WTC11 (cell line): ENCODE results near the gene CDCP1. TPM values are rescaled to one million over a fixed set of nuclear protein-coding genes. Genes with fewer than 3 reads are reported as not detected.

Source experiments
- ATAC-seq: fragments of 200-7000 bp; cut with Tn5 transposase; 2 replicates; pipeline ENCODE4 v1.10.0; 2021; ENCODE audit warnings: mild to moderate bottlenecking, moderate library complexity
- CTCF ChIA-PET: fragments of 300-600 bp; sonication (Branson Sonifier 250); formaldehyde crosslinking; loops from one replicate; lab custom pipeline; 2021; ENCODE audit warnings: antibody characterized with exemption; lab: Charles Lee
- POLR2A ChIA-PET: fragments of 350-600 bp; sonication (Branson Sonifier 250); formaldehyde crosslinking; loops from one replicate; lab custom pipeline; 2021; ENCODE audit warnings: antibody characterized with exemption; lab: Charles Lee
- DNase-seq: peaks from one replicate; pipeline ENCODE4 v3.0.0; 2021; ENCODE audit warnings: low spot score
- H3K27ac Mint-ChIP-seq: 2 replicates; pipeline ENCODE4 v1.8.0; 2021; ENCODE audit warnings: mixed read lengths
- H3K27me3 Mint-ChIP-seq: 2 replicates; pipeline ENCODE4 v1.8.0; 2021; ENCODE audit warnings: low read depth, mild to moderate bottlenecking, moderate library complexity, mixed read lengths
- H3K36me3 Mint-ChIP-seq: 2 replicates; pipeline ENCODE4 v1.8.0; 2021; ENCODE audit warnings: mixed read lengths
- H3K4me1 Mint-ChIP-seq: 2 replicates; pipeline ENCODE4 v1.8.0; 2022; ENCODE audit warnings: mixed read lengths
- H3K4me3 Mint-ChIP-seq: 2 replicates; pipeline ENCODE4 v1.8.0; 2021; ENCODE audit warnings: mild to moderate bottlenecking, moderate library complexity, mixed read lengths
- H3K9me3 Mint-ChIP-seq: 2 replicates; pipeline ENCODE4 v1.8.0; 2021; ENCODE audit warnings: mixed read lengths
- ATF1 ChIP-seq: sonication (generic); formaldehyde crosslinking; IDR thresholded peaks from 2 replicates; pipeline ENCODE4 v1.8.1; 2023; ENCODE audit warnings: mild to moderate bottlenecking, moderate library complexity, missing genetic modification reagents
- ATF3 ChIP-seq: sonication (generic); formaldehyde crosslinking; conservative IDR thresholded peaks from 2 replicates; pipeline ENCODE4 v1.8.1; 2022; ENCODE audit warnings: mild to moderate bottlenecking, missing genetic modification reagents
- EMX1 ChIP-seq: fragments of 250-450 bp; sonication (Bioruptor Pico); IDR thresholded peaks from 2 replicates; pipeline ENCODE4 v1.8.0; 2021; ENCODE audit warnings: mild to moderate bottlenecking
- ESRRA ChIP-seq: sonication (generic); formaldehyde crosslinking; IDR thresholded peaks from 2 replicates; pipeline ENCODE4 v1.8.1; 2022; ENCODE audit warnings: mild to moderate bottlenecking, missing genetic modification reagents, borderline replicate concordance
- FOXP1 ChIP-seq: sonication (generic); formaldehyde crosslinking; IDR thresholded peaks from 2 replicates; pipeline ENCODE4 v1.8.0; 2022; ENCODE audit warnings: missing genetic modification reagents, mild to moderate bottlenecking, moderate library complexity, borderline replicate concordance
- GTF2I ChIP-seq: fragments of 250-450 bp; sonication (Bioruptor Pico); conservative IDR thresholded peaks from 2 replicates; pipeline ENCODE4 v1.4.0; 2021; ENCODE audit warnings: mild to moderate bottlenecking
- NFYB ChIP-seq: sonication (generic); formaldehyde crosslinking; conservative IDR thresholded peaks from 2 replicates; pipeline ENCODE4 v1.8.0; 2022; ENCODE audit warnings: low read depth, missing genetic modification reagents
- NR1H2 ChIP-seq: sonication (generic); formaldehyde crosslinking; IDR thresholded peaks from 2 replicates; pipeline ENCODE4 v1.9.0; 2021; ENCODE audit warnings: mild to moderate bottlenecking, moderate library complexity, missing genetic modification reagents
- PREB ChIP-seq: sonication (generic); formaldehyde crosslinking; IDR thresholded peaks from 2 replicates; pipeline ENCODE4 v1.8.1; 2022; ENCODE audit warnings: mild to moderate bottlenecking, missing genetic modification reagents, moderate library complexity, borderline replicate concordance
- PRRX2 ChIP-seq: fragments of 250-450 bp; sonication (Bioruptor Pico); IDR thresholded peaks from 2 replicates; pipeline ENCODE4 v1.8.0; 2021; ENCODE audit warnings: mild to moderate bottlenecking
- SP1 ChIP-seq: sonication (generic); formaldehyde crosslinking; conservative IDR thresholded peaks from 2 replicates; pipeline ENCODE4 v1.8.1; 2022; ENCODE audit warnings: missing genetic modification reagents
- STAT6 ChIP-seq: sonication (generic); formaldehyde crosslinking; conservative IDR thresholded peaks from 2 replicates; pipeline ENCODE4 v1.8.1; 2023; ENCODE audit warnings: mild to moderate bottlenecking, low read depth, missing genetic modification reagents, moderate library complexity
- TCF7 ChIP-seq: sonication (generic); formaldehyde crosslinking; IDR thresholded peaks from 2 replicates; pipeline ENCODE4 v1.8.0; 2022; ENCODE audit warnings: mild to moderate bottlenecking, low read depth, missing genetic modification reagents, moderate library complexity
- USF1 ChIP-seq: sonication (generic); formaldehyde crosslinking; IDR thresholded peaks from 2 replicates; pipeline ENCODE4 v1.8.0; 2022; ENCODE audit warnings: mild to moderate bottlenecking, missing genetic modification reagents
- ZBTB21 ChIP-seq: sonication (generic); formaldehyde crosslinking; IDR thresholded peaks from 2 replicates; pipeline ENCODE4 v1.8.1; 2023; ENCODE audit warnings: mild to moderate bottlenecking, missing genetic modification reagents, borderline replicate concordance
- ZMAT4 ChIP-seq: fragments of 250-450 bp; sonication (Bioruptor Pico); IDR thresholded peaks from 2 replicates; pipeline ENCODE4 v1.9.0; 2021; ENCODE audit warnings: mild to moderate bottlenecking
- ZNF396 ChIP-seq: fragments of 250-450 bp; sonication (Bioruptor Pico); IDR thresholded peaks from 2 replicates; pipeline ENCODE4 v1.8.0; 2021; ENCODE audit warnings: mild to moderate bottlenecking, moderate library complexity, borderline replicate concordance
- total RNA-seq: library from RNA; stranded (reverse); gene quantifications from 3 replicates; pipeline ENCODE4 v1.2.3, GENCODE V29; 2021
- TF ChIP-seq, protein P1 (sequence below): fragments of 250-450 bp; sonication (Bioruptor Pico); IDR thresholded peaks from 2 replicates; pipeline ENCODE4 v2.1.2; 2022; ENCODE audit warnings: mild to moderate bottlenecking, moderate library complexity
- TF ChIP-seq, protein P2 (sequence below): sonication (generic); formaldehyde crosslinking; IDR thresholded peaks from 2 replicates; pipeline ENCODE4 v1.8.1; 2022; ENCODE audit warnings: missing genetic modification reagents, borderline replicate concordance
- TF ChIP-seq, protein P3 (sequence below): sonication (generic); formaldehyde crosslinking; IDR thresholded peaks from 2 replicates; pipeline ENCODE4 v1.8.0; 2022; ENCODE audit warnings: mild to moderate bottlenecking, missing genetic modification reagents
- TF ChIP-seq, protein P4 (sequence below): sonication (generic); formaldehyde crosslinking; IDR thresholded peaks from 2 replicates; pipeline ENCODE4 v1.8.1; 2023; ENCODE audit warnings: mild to moderate bottlenecking, moderate library complexity, missing genetic modification reagents

The CDCP1 gene
- total RNA-seq, 1 experiment from 2014 or later: 14.6 TPM

GRCh38 chr3:45042162-45042561 is 104.0 kb downstream of the CDCP1 start:
- peaks cover 9% of the 10 kb centered on the region for H3K27me3 Mint-ChIP-seq
- POLR2A ChIA-PET: no interaction called here
- CTCF ChIA-PET: interaction anchor here (1.0 to 4.3 kb wide), 6 partner anchors 14 to 618 kb away, joined by 3 to 113 read pairs (median 8); no protein-coding TSS in a partner anchor
- peaks cover 15% of the 10 kb centered on the region for H3K4me1 Mint-ChIP-seq
- H3K4me3 Mint-ChIP-seq: no peak overlapping the region
- no peaks in the 10 kb centered on the region for H3K36me3 Mint-ChIP-seq
- no peak for ATAC-seq
- TF ChIP-seq USF1 (CRISPR knock-in tag) (no peak), EMX1 (CRISPR knock-in tag) (no peak), PREB (CRISPR knock-in tag) (no peak), ZBTB21 (CRISPR knock-in tag) (no peak), TCF7 (no peak), FOXP1 (CRISPR knock-in tag) (no peak), NR1H2 (CRISPR knock-in tag) (no peak), ESRRA (CRISPR knock-in tag) (no peak), STAT6 (no peak), SP1 (CRISPR knock-in tag) (no peak), PRRX2 (CRISPR knock-in tag) (no peak), ZMAT4 (CRISPR knock-in tag) (no peak)
- TF ChIP-seq, protein P1, sequence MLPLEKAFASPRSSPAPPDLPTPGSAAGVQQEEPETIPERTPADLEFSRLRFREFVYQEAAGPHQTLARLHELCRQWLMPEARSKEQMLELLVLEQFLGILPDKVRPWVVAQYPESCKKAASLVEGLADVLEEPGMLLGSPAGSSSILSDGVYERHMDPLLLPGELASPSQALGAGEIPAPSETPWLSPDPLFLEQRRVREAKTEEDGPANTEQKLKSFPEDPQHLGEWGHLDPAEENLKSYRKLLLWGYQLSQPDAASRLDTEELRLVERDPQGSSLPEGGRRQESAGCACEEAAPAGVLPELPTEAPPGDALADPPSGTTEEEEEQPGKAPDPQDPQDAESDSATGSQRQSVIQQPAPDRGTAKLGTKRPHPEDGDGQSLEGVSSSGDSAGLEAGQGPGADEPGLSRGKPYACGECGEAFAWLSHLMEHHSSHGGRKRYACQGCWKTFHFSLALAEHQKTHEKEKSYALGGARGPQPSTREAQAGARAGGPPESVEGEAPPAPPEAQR (CRISPR knock-in tag): no peak
- TF ChIP-seq, protein P2, sequence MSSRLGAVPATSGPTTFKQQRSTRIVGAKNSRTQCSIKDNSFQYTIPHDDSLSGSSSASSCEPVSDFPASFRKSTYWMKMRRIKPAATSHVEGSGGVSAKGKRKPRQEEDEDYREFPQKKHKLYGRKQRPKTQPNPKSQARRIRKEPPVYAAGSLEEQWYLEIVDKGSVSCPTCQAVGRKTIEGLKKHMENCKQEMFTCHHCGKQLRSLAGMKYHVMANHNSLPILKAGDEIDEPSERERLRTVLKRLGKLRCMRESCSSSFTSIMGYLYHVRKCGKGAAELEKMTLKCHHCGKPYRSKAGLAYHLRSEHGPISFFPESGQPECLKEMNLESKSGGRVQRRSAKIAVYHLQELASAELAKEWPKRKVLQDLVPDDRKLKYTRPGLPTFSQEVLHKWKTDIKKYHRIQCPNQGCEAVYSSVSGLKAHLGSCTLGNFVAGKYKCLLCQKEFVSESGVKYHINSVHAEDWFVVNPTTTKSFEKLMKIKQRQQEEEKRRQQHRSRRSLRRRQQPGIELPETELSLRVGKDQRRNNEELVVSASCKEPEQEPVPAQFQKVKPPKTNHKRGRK: no peak
- DNase-seq: no peak
- H3K27ac Mint-ChIP-seq: no peak overlapping the region
- H3K9me3 Mint-ChIP-seq: no peaks in the 10 kb centered on the region

DNA sequence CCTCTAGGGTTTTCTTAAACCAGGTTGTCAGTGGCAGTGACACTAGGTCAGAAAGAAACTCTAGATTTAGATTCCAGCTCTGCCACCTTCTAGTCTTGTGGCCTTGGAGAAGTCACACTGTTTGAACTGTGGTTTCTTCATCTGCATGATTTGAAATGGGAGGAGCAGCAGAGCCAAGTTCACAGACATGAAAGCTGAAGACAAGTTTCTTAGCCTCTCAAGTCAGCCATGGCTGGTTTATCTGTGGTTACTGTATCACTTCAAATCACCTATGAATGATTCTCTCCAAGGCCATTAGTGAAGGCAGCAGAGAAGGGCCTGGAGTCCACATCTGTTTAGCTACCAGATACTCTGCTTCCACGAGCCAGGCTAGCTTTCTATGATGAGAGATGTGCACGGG is 104.5 kb downstream of the CDCP1 start:
- CTCF ChIA-PET: interaction anchor here (0.6 to 4.3 kb wide), 11 partner anchors 7 to 618 kb away, joined by 3 to 113 read pairs (median 4); no protein-coding TSS in a partner anchor
- H3K27ac Mint-ChIP-seq: no peak overlapping the region
- ATAC-seq: no peak
- TF ChIP-seq ATF1 (CRISPR knock-in tag): no peak
- TF ChIP-seq, protein P3, sequence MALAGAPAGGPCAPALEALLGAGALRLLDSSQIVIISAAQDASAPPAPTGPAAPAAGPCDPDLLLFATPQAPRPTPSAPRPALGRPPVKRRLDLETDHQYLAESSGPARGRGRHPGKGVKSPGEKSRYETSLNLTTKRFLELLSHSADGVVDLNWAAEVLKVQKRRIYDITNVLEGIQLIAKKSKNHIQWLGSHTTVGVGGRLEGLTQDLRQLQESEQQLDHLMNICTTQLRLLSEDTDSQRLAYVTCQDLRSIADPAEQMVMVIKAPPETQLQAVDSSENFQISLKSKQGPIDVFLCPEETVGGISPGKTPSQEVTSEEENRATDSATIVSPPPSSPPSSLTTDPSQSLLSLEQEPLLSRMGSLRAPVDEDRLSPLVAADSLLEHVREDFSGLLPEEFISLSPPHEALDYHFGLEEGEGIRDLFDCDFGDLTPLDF (CRISPR knock-in tag): no peak
- no peak for TF ChIP-seq PRRX2 (CRISPR knock-in tag)
- TF ChIP-seq NFYB (CRISPR knock-in tag): no peak
- no peak for TF ChIP-seq SP1 (CRISPR knock-in tag)
- no peak for TF ChIP-seq GTF2I (CRISPR knock-in tag)
- TF ChIP-seq EMX1 (CRISPR knock-in tag): no peak
- no peak for TF ChIP-seq ZNF396 (CRISPR knock-in tag)
- TF ChIP-seq NR1H2 (CRISPR knock-in tag): no peak
- TF ChIP-seq, protein P4, sequence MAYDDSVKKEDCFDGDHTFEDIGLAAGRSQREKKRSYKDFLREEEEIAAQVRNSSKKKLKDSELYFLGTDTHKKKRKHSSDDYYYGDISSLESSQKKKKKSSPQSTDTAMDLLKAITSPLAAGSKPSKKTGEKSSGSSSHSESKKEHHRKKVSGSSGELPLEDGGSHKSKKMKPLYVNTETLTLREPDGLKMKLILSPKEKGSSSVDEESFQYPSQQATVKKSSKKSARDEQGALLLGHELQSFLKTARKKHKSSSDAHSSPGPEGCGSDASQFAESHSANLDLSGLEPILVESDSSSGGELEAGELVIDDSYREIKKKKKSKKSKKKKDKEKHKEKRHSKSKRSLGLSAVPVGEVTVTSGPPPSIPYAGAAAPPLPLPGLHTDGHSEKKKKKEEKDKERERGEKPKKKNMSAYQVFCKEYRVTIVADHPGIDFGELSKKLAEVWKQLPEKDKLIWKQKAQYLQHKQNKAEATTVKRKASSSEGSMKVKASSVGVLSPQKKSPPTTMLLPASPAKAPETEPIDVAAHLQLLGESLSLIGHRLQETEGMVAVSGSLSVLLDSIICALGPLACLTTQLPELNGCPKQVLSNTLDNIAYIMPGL (CRISPR knock-in tag): no peak
- no peak for TF ChIP-seq ATF3 (CRISPR knock-in tag)

More for the DNA sequence above, 104.5 kb downstream of the CDCP1 start:
- DNase-seq: no peak
- peaks cover 14% of the 10 kb centered on the region for H3K27me3 Mint-ChIP-seq
- POLR2A ChIA-PET: no interaction called here
- H3K36me3 Mint-ChIP-seq: no peaks in the 10 kb centered on the region
- no peak overlapping the region for H3K4me3 Mint-ChIP-seq
- H3K9me3 Mint-ChIP-seq: no peaks in the 10 kb centered on the region
- H3K4me1 Mint-ChIP-seq: peaks cover 15% of the 10 kb centered on the region
